Gastroesophageal sphincter (tissue), 4 donors: ENCODE data around the gene NLRP3. TPM values are rescaled to one million over a fixed set of nuclear protein-coding genes. Genes with fewer than 3 reads are reported as not detected.
A peak's percentile ranks its signal among the peaks of the same experiment; 100 is the strongest.

ENCODE experiments used
- ATAC-seq: fragments of 150-250 bp; one replicate; pipeline ENCODE4 v1.9.1; 2016; ENCODE audit warnings: mild to moderate bottlenecking, moderate library complexity
- H3K27ac ChIP-seq, 4 donors: fragments of 200-600 bp; sonication (generic) in 3 of 4; 1 replicate in 3 of 4; 2 replicates in 1 of 4; pipeline ENCODE4 v1.5.1; 2016 to 2019
- H3K27me3 ChIP-seq: fragments of 200-600 bp; sonication (generic); one replicate; pipeline ENCODE4 v1.5.1; 2019
- H3K36me3 ChIP-seq, 2 donors: fragments of 200-600 bp; sonication (generic); one replicate each; pipeline ENCODE4 v1.5.1; 2019; ENCODE audit warnings: control low read depth in 1 of 2
- H3K4me1 ChIP-seq, 3 donors: fragments of 200-600 bp; sonication (generic); 1 replicate in 2 of 3; 2 replicates in 1 of 3; pipeline ENCODE4 v1.5.1; 2016 to 2019; ENCODE audit warnings: control low read depth in 2 of 3
- H3K4me3 ChIP-seq, 2 donors: fragments of 200-600 bp; sonication (generic); one replicate each; pipeline ENCODE4 v1.5.1; 2019; ENCODE audit warnings: mild to moderate bottlenecking in 1 of 2, moderate library complexity in 1 of 2
- H3K9me3 ChIP-seq, 3 donors: fragments of 200-600 bp; sonication (generic); one replicate each; pipeline ENCODE4 v1.5.1; 2017 to 2019; ENCODE audit warnings: control low read depth in 2 of 3
- CTCF ChIP-seq, 4 experiments: fragments of 200-600 bp in 2 of 4; fragments of 450-650 bp in 2 of 4; sonication (generic) in 1 of 4; IDR thresholded peaks; one replicate each; pipeline ENCODE4 v1.5.1; 2017 to 2019; ENCODE audit warnings: antibody characterized with exemption in 4 of 4, mild to moderate bottlenecking in 2 of 4, moderate library complexity in 2 of 4
- EP300 ChIP-seq: sonication (generic); formaldehyde crosslinking; IDR thresholded peaks from one replicate; pipeline ENCODE4 v1.6.1; 2017; ENCODE audit warnings: antibody characterized with exemption, mild to moderate bottlenecking
- POLR2A ChIP-seq, 2 donors: fragments of 450-650 bp; IDR thresholded peaks; one replicate each; pipeline ENCODE4 v1.6.1; 2017; ENCODE audit warnings: antibody characterized with exemption in 2 of 2, mild to moderate bottlenecking in 2 of 2, moderate library complexity in 1 of 2
- POLR2AphosphoS5 ChIP-seq: sonication (generic); formaldehyde crosslinking; IDR thresholded peaks from one replicate; pipeline ENCODE4 v1.6.1; 2017; ENCODE audit warnings: antibody characterized with exemption
- WGBS, 2 donors: methylation state at CpG; one replicate each; pipeline ENCODE4 v1.1.5; 2018; ENCODE audit warnings: low coverage in 1 of 2; 5-methylcytosine and 5-hydroxymethylcytosine counted together
- total RNA-seq, 4 donors: library from RNA; depleted of rRNA; stranded (reverse); fragments of >200 nt; gene quantifications; one replicate each; pipeline ENCODE4 v1.1.0, GENCODE V29; 2016

The NLRP3 gene
- total RNA-seq, 4 donors from 2014 or later: 0.66 to 3.7 (median 3.1) TPM

GRCh38 chr1:247448107-247448791, 32.3 kb downstream of the NLRP3 start:
- Histone ChIP-seq H3K27ac (peak overlapping the region in 3 of 4 donors; percentile 58 to 75 (median 68)), H3K4me3 (peak overlapping the region; percentile 46 to 51), H3K9me3 (no peaks in the 10 kb centered on the region), H3K4me1 (no peaks in the 10 kb centered on the region), H3K27me3 (peaks cover 10% of the 10 kb centered on the region), H3K36me3 (no peaks in the 10 kb centered on the region)
- ATAC-seq: peak; percentile 69
- TF ChIP-seq POLR2A (IDR thresholded peaks at IDR 0.05) (no peak), CTCF (IDR thresholded peaks at IDR 0.05) (peak in 1 of 4 experiments; percentile 14)
- WGBS, 2 donors: 2 to 13% methylated on average over 10 to 24 of the region's 31 CpGs

- Histone ChIP-seq H3K27ac (no peak overlapping the region), H3K9me3 (no peaks in the 10 kb centered on the region), H3K27me3 (peaks cover 27% of the 10 kb centered on the region), H3K4me1 (no peaks in the 10 kb centered on the region), H3K36me3 (no peaks in the 10 kb centered on the region), H3K4me3 (no peak overlapping the region)
- 89 to 100% methylated on average over 1 to 4 of the region's 23 CpGs for whole genome bisulfite sequencing, 2 donors
- no peak for ATAC-seq
- TF ChIP-seq CTCF (IDR thresholded peaks at IDR 0.05): no peak
These were observed 35.5 kb downstream of the NLRP3 start for GRCh38 chr1:247451388-247452010.

- H3K4me1 ChIP-seq: no peaks in the 10 kb centered on the region
- H3K36me3 ChIP-seq: no peaks in the 10 kb centered on the region
- 76% methylated on average over 10 of the region's 12 CpGs; no CpG with 5 or more reads in 1 of the 2 donors for WGBS, 2 donors
- H3K27ac ChIP-seq: no peak overlapping the region
- no peaks in the 10 kb centered on the region for H3K9me3 ChIP-seq
- no peak for ATAC-seq
- peaks cover 38% of the 10 kb centered on the region for H3K27me3 ChIP-seq
- no peak overlapping the region for H3K4me3 ChIP-seq
- TF ChIP-seq CTCF (IDR thresholded peaks at IDR 0.05) (no peak), POLR2A (IDR thresholded peaks at IDR 0.05) (no peak), EP300 (no peak), POLR2AphosphoS5 (no peak)
These were observed 36.6 kb downstream of the NLRP3 start for GRCh38 chr1:247452447-247453039.

GRCh38 chr1:247453245-247453644, 37.3 kb downstream of the NLRP3 start:
- H3K27me3 ChIP-seq: peaks cover 43% of the 10 kb centered on the region
- H3K27ac ChIP-seq: no peak overlapping the region
- H3K9me3 ChIP-seq: no peaks in the 10 kb centered on the region
- TF ChIP-seq POLR2AphosphoS5 (no peak), CTCF (IDR thresholded peaks at IDR 0.05) (no peak), EP300 (no peak), POLR2A (IDR thresholded peaks at IDR 0.05) (no peak)
- no peak overlapping the region for H3K4me3 ChIP-seq
- ATAC-seq: no peak
- no peaks in the 10 kb centered on the region for H3K36me3 ChIP-seq
- WGBS, 2 donors: 28 to 35% methylated on average over 4 of the region's 4 CpGs
- H3K4me1 ChIP-seq: no peaks in the 10 kb centered on the region

- H3K27me3 ChIP-seq: peaks cover 43% of the 10 kb centered on the region
- H3K36me3 ChIP-seq: no peaks in the 10 kb centered on the region
- no peak overlapping the region for H3K27ac ChIP-seq
- WGBS, 2 donors: 64 to 73% methylated on average over 9 to 10 of the region's 11 CpGs
- no peaks in the 10 kb centered on the region for H3K4me1 ChIP-seq
- ATAC-seq: no peak
- no peak for TF ChIP-seq EP300
- no peak for TF ChIP-seq POLR2AphosphoS5
- TF ChIP-seq CTCF (IDR thresholded peaks at IDR 0.05): no peak
- no peak for TF ChIP-seq POLR2A (IDR thresholded peaks at IDR 0.05)
- no peak overlapping the region for H3K4me3 ChIP-seq
- no peaks in the 10 kb centered on the region for H3K9me3 ChIP-seq
These were observed 38.0 kb downstream of the NLRP3 start for GRCh38 chr1:247453997-247454396.
